SK-N-MC (cell line): ENCODE measurements around the gene VEGFC.

ENCODE experiments used
- EZH2 ChIP-seq: fragments of 200-600 bp; sonication (generic); IDR thresholded peaks from one replicate; pipeline ENCODE4 v1.6.1; 2017; ENCODE audit warnings: antibody characterized with exemption
- FOXP2 ChIP-seq: optimal IDR thresholded peaks from 2 replicates; pipeline ENCODE3; 2011; ENCODE audit warnings: mild to moderate bottlenecking, moderate library complexity; ENCODE audit not compliant: insufficient read depth; ENCODE audit errors: extremely low read length, control extremely low read depth
- POLR2AphosphoS5 ChIP-seq: IDR thresholded peaks from 2 replicates; pipeline ENCODE4 v1.6.1; 2012; ENCODE audit warnings: mild to moderate bottlenecking, low read depth, low read length, borderline replicate concordance

GRCh38 chr4:176654565-176655216 lies 138.0 kb downstream of the VEGFC start:
- TF ChIP-seq EZH2 (no peak), POLR2AphosphoS5 (no peak), FOXP2 (no peak)
